GM12878 (cell line): ENCODE measurements around the gene UBE2E2. TPM values are rescaled to one million over a fixed set of nuclear protein-coding genes. Genes with fewer than 3 reads are reported as not detected.

Experiments
- ATF2 ChIP-seq: IDR thresholded peaks from 2 replicates; pipeline ENCODE4 v1.6.1; 2012; ENCODE audit warnings: low read length, inconsistent platforms
- CBX5 ChIP-seq: sonication (generic); IDR thresholded peaks from 2 replicates; pipeline ENCODE4 v1.6.1; 2016; ENCODE audit warnings: low read depth, moderate library complexity, mild to moderate bottlenecking, inconsistent platforms
- DPF2 ChIP-seq: fragments of 450-650 bp; IDR thresholded peaks from 2 replicates; pipeline ENCODE4 v1.6.1; 2017; ENCODE audit warnings: mild to moderate bottlenecking
- EED ChIP-seq: sonication (generic); IDR thresholded peaks from 2 replicates; pipeline ENCODE4 v1.6.1; 2016; ENCODE audit warnings: antibody characterized with exemption, low read depth
- EGR1 ChIP-seq, 2 experiments: IDR thresholded peaks; 1 replicate in 1 of 2; 2 replicates in 1 of 2; pipeline ENCODE4 v1.6.1; 2011 to 2012; ENCODE audit warnings: low read depth in 2 of 2, low read length in 2 of 2, borderline replicate concordance in 1 of 2, mild to moderate bottlenecking in 1 of 2, moderate library complexity in 1 of 2
- ELK1 ChIP-seq: IDR thresholded peaks from 2 replicates; pipeline ENCODE4 v1.6.1; 2012; ENCODE audit warnings: low read depth, low read length, improper control_type of control experiment
- GABPA ChIP-seq: IDR thresholded peaks from 2 replicates; pipeline ENCODE4 v1.6.1; 2014; ENCODE audit warnings: antibody characterized with exemption, low read depth, mild to moderate bottlenecking, inconsistent platforms
- HDAC6 ChIP-seq: fragments of 200-600 bp; sonication (generic); IDR thresholded peaks from one replicate; pipeline ENCODE4 v1.8.0; 2017; ENCODE audit warnings: antibody characterized with exemption; ENCODE audit not compliant: unreplicated experiment
- IKZF1 ChIP-seq: fragments of 450-650 bp; conservative IDR thresholded peaks from 2 replicates; pipeline ENCODE4 v1.6.1; 2017; ENCODE audit warnings: antibody characterized with exemption, mild to moderate bottlenecking
- JUNB ChIP-seq: IDR thresholded peaks from 2 replicates; pipeline ENCODE4 v1.6.1; 2016; ENCODE audit warnings: antibody characterized with exemption, mild to moderate bottlenecking
- KDM1A ChIP-seq: fragments of 200-600 bp; sonication (generic); IDR thresholded peaks from 2 replicates; pipeline ENCODE4 v1.6.1; 2016; ENCODE audit warnings: borderline replicate concordance
- MEF2B ChIP-seq: fragments of 450-650 bp; IDR thresholded peaks from 2 replicates; pipeline ENCODE4 v1.6.1; 2018; ENCODE audit warnings: mild to moderate bottlenecking, moderate library complexity; ENCODE audit not compliant: partially characterized antibody, poor library complexity, severe bottlenecking
- NR2C1 ChIP-seq: fragments of 450-650 bp; IDR thresholded peaks from 2 replicates; pipeline ENCODE4 v1.6.1; 2017; ENCODE audit warnings: antibody characterized with exemption, mild to moderate bottlenecking, moderate library complexity
- NRF1 ChIP-seq: conservative IDR thresholded peaks from 2 replicates; pipeline ENCODE4 v1.6.1; 2011; ENCODE audit warnings: mild to moderate bottlenecking, low read depth, low read length, improper control_type of control experiment
- POLR2AphosphoS5 ChIP-seq: IDR thresholded peaks from 2 replicates; pipeline ENCODE4 v1.6.1; 2011; ENCODE audit warnings: mild to moderate bottlenecking, low read length, inconsistent platforms
- RAD51 ChIP-seq: fragments of 450-650 bp; IDR thresholded peaks from 2 replicates; pipeline ENCODE4 v1.6.1; 2016; ENCODE audit warnings: moderate library complexity, mild to moderate bottlenecking, inconsistent platforms
- RELA ChIP-seq: fragments of 450-650 bp; IDR thresholded peaks from 2 replicates; pipeline ENCODE4 v1.8.0; 2014; ENCODE audit warnings: borderline replicate concordance; ENCODE audit not compliant: partially characterized antibody
- RELB ChIP-seq: fragments of 450-650 bp; IDR thresholded peaks from 2 replicates; pipeline ENCODE4 v1.6.1; 2017; ENCODE audit warnings: low read depth, mild to moderate bottlenecking, moderate library complexity
- SREBF2 ChIP-seq: IDR thresholded peaks from 2 replicates; pipeline ENCODE4 v1.6.1; 2012; ENCODE audit warnings: mild to moderate bottlenecking, low read length
- USF1 ChIP-seq: IDR thresholded peaks from 2 replicates; pipeline ENCODE4 v1.6.1; 2011; ENCODE audit warnings: borderline replicate concordance, low read depth, mild to moderate bottlenecking, moderate library complexity, mixed read lengths, low read length; ENCODE audit not compliant: insufficient read depth; ENCODE audit errors: extremely low read length
- ZBTB33 ChIP-seq: fragments of 450-650 bp; IDR thresholded peaks from 2 replicates; pipeline ENCODE4 v1.6.1; 2017; ENCODE audit warnings: mild to moderate bottlenecking
- polyA plus RNA-seq, 11 experiments: library from polyadenylated mRNA; depleted of rRNA in 4 of 11; unstranded in 6 of 11; stranded (reverse) in 5 of 11; fragments of >200 nt; fragmentation: Nextera tagmentation in 4 of 11; fragmentation: Illumina TruSeq in 1 of 11; extraction: Ambion mirVana in 4 of 11; extraction: Trizol in 1 of 11; gene quantifications; 1 replicate in 1 of 11; 2 replicates in 10 of 11; pipeline versions ENCODE4 v1.2.1 to v1.2.3, GENCODE V29; 2011 to 2016; ENCODE audit warnings: inconsistent platforms in 2 of 11, missing spikeins in 2 of 11, low read depth in 1 of 11
- total RNA-seq, 4 experiments: library from RNA; depleted of rRNA in 3 of 4; stranded (reverse); fragments of >200 nt in 3 of 4; fragmentation: Illumina TruSeq in 1 of 4; extraction: Trizol in 1 of 4; gene quantifications; 2 replicates each; pipeline versions ENCODE4 v1.2.1 to v1.2.3, GENCODE V29; 2013 to 2021

Gene UBE2E2
- total and polyA plus RNA-seq, 10 of the 15 experiments (the other 5 are each of a cell fraction or from before 2014, with no cell fraction given), result 8.7 to 71.0 (median 36.4) TPM

GRCh38 chr3:23442598-23443383 lies 239.7 kb downstream of the UBE2E2 start (continued):
- no peak for TF ChIP-seq RELB
- TF ChIP-seq NR2C1, result no peak
- TF ChIP-seq ELK1, result no peak
- no peak for TF ChIP-seq SREBF2
- no peak for TF ChIP-seq USF1
- no peak for TF ChIP-seq MEF2B
- TF ChIP-seq JUNB, result 0 out of 2 replicates have a peak, but pooled peaks have one; percentile 11
- TF ChIP-seq GABPA, result no peak
- TF ChIP-seq RAD51, result no peak
- no peak for TF ChIP-seq NRF1
- no peak for TF ChIP-seq EGR1 (IDR thresholded peaks at IDR 0.05; ENCODE audit: borderline replicate concordance in 1 of 2, low read depth in 2 of 2, low read length in 2 of 2)
- peak; percentile 71 for TF ChIP-seq EED
- 0 out of 2 replicates have a peak, but pooled peaks have one; percentile 39 for TF ChIP-seq ATF2
- no peak for TF ChIP-seq POLR2AphosphoS5
- TF ChIP-seq IKZF1, result peak; percentile 51; the same call in 1 of the 2 replicates
- no peak for TF ChIP-seq HDAC6
- TF ChIP-seq CBX5, result no peak
- TF ChIP-seq KDM1A, result no peak
- no peak for TF ChIP-seq ZBTB33
- no peak for TF ChIP-seq DPF2
- TF ChIP-seq RELA, result no peak
